C4-2B (cell line): ENCODE results near the gene SHISAL1.

ENCODE experiments used
- ZFX ChIP-seq: fragments of 450-650 bp; IDR thresholded peaks from 2 replicates; pipeline ENCODE4 v1.6.1; 2017
- TF ChIP-seq, protein P1 (sequence below): fragments of 450-650 bp; conservative IDR thresholded peaks from 2 replicates; pipeline ENCODE4 v1.5.1; 2017; ENCODE audit warnings: mild to moderate bottlenecking

DNA sequence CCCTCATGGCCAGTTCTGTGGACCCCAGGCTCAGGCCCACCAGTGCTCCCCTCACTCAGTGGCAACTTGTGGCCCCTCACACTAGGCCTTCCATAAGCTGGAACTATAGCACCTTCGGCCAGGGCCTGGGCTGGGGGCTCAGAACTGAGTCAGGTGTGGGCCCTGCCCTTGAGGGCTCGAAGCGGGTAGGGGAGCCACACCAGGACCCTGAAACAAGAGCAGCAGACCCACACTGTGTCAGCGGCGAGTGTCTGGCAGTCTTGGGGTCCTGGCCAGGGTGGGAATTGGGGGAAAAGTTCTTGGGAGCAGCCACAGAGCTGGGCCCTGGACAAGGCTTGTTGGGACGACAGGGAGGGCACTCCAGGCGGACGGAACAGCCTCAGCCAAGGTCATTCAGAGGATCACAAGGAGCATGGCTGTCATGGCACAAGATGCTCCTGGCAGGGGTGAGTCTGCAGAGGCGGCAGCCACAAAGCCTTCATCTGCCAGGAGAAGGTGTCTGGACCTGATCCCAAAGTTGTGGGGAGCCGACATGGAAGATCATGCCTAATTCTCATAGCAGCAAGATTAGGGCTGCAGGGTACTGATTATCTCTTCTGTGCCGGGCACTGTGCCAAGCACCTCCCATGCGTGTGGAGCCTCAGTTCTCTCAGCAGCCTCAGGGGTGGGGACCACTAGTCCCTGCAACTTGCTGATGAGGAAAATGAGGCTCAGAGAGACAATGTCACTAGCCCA lies 50.7 kb downstream of the SHISAL1 start:
- TF ChIP-seq, protein P1, sequence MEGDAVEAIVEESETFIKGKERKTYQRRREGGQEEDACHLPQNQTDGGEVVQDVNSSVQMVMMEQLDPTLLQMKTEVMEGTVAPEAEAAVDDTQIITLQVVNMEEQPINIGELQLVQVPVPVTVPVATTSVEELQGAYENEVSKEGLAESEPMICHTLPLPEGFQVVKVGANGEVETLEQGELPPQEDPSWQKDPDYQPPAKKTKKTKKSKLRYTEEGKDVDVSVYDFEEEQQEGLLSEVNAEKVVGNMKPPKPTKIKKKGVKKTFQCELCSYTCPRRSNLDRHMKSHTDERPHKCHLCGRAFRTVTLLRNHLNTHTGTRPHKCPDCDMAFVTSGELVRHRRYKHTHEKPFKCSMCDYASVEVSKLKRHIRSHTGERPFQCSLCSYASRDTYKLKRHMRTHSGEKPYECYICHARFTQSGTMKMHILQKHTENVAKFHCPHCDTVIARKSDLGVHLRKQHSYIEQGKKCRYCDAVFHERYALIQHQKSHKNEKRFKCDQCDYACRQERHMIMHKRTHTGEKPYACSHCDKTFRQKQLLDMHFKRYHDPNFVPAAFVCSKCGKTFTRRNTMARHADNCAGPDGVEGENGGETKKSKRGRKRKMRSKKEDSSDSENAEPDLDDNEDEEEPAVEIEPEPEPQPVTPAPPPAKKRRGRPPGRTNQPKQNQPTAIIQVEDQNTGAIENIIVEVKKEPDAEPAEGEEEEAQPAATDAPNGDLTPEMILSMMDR = no peak
- no peak for TF ChIP-seq ZFX
